OCI-LY7 (cell line): ENCODE measurements around the gene DEF6. TPM values are rescaled to one million over a fixed set of nuclear protein-coding genes. Genes with fewer than 3 reads are reported as not detected.
A peak's percentile ranks its signal among the peaks of the same experiment; 100 is the strongest.

Experiments used
- BruUV-seq: library from RNA; stranded (reverse); fragments of 400-500 nt; replicated peaks from 2 replicates; lab custom pipeline; 2021; lab: Mats Ljungman, UMichigan
- CTCF ChIA-PET: fragments of 300-600 bp; sonication (Branson Sonifier 250); formaldehyde crosslinking; loops from one replicate; lab custom pipeline; 2022; ENCODE audit warnings: antibody characterized with exemption; ENCODE audit not compliant: unreplicated experiment; lab: Charles Lee
- POLR2A ChIA-PET: fragments of 300-600 bp; sonication (Branson Sonifier 250); formaldehyde crosslinking; loops from one replicate; lab custom pipeline; 2022; ENCODE audit warnings: antibody characterized with exemption; lab: Charles Lee
- DNase-seq: peaks from one replicate; pipeline ENCODE4 v3.0.0-alpha.2; 2015; ENCODE audit warnings: low spot score
- H2AFZ ChIP-seq: fragments of 200-600 bp; sonication (generic), shearing (Covaris generic); 2 replicates; pipeline ENCODE4 v1.6.1; 2014; ENCODE audit warnings: mild to moderate bottlenecking, antibody characterized with exemption, low read length, moderate library complexity
- H3K27ac ChIP-seq: fragments of 200-600 bp; sonication (generic); 2 replicates; pipeline ENCODE4 v1.5.1; 2014; ENCODE audit warnings: mixed run types, low read depth, mild to moderate bottlenecking, moderate library complexity, low read length, inconsistent platforms; ENCODE audit not compliant: poor library complexity, severe bottlenecking
- H3K36me3 ChIP-seq: fragments of 200-600 bp; sonication (generic); 2 replicates; pipeline ENCODE4 v1.6.1; 2014; ENCODE audit warnings: mild to moderate bottlenecking, antibody characterized with exemption, low read length, moderate library complexity, mixed read lengths; ENCODE audit not compliant: insufficient read depth
- H3K4me1 ChIP-seq: fragments of 200-600 bp; sonication (generic); 2 replicates; pipeline ENCODE4 v1.5.1; 2014; ENCODE audit warnings: mild to moderate bottlenecking, low read length; ENCODE audit not compliant: insufficient read depth, poor library complexity, severe bottlenecking
- H3K4me2 ChIP-seq: fragments of 200-600 bp; sonication (generic); 2 replicates; pipeline ENCODE4 v1.6.1; 2014; ENCODE audit warnings: mild to moderate bottlenecking, low read length
- H3K4me3 ChIP-seq: fragments of 200-600 bp; sonication (generic); 2 replicates; pipeline ENCODE4 v1.5.1; 2014; ENCODE audit warnings: mild to moderate bottlenecking, low read depth, low read length; ENCODE audit not compliant: poor library complexity, severe bottlenecking
- H3K79me2 ChIP-seq: fragments of 200-600 bp; sonication (generic); 2 replicates; pipeline ENCODE4 v1.6.1; 2016; ENCODE audit warnings: low read depth, mild to moderate bottlenecking, low read length, moderate library complexity, mixed read lengths; ENCODE audit not compliant: insufficient read depth
- H3K9me2 ChIP-seq: fragments of 200-600 bp; sonication (generic); 2 replicates; pipeline ENCODE4 v1.6.1; 2016; ENCODE audit warnings: mild to moderate bottlenecking, low read length, mixed read lengths; ENCODE audit not compliant: insufficient read depth
- H3K9me3 ChIP-seq: fragments of 200-600 bp; sonication (generic); 2 replicates; pipeline ENCODE4 v1.6.1; 2014; ENCODE audit warnings: mild to moderate bottlenecking, mixed run types, low read length, mixed read lengths
- H4K20me1 ChIP-seq: fragments of 200-600 bp; sonication (generic); 2 replicates; pipeline ENCODE4 v1.6.1; 2014; ENCODE audit warnings: mild to moderate bottlenecking, antibody characterized with exemption, low read length, moderate library complexity, mixed read lengths; ENCODE audit not compliant: insufficient read depth
- EZH2phosphoT487 ChIP-seq: fragments of 200-600 bp; sonication (generic); IDR thresholded peaks from 2 replicates; pipeline ENCODE4 v1.6.1; 2018; ENCODE audit warnings: low read depth, borderline replicate concordance, mild to moderate bottlenecking, mixed run types, antibody characterized with exemption, low read length, moderate library complexity, mixed read lengths
- intact Hi-C: fragments of 100-400 bp; cut with micrococcal nuclease; formaldehyde crosslinking; loops from one replicate; pipeline ENCODE4 v1.10.0; 2022; ENCODE audit not compliant: unreplicated experiment
- total RNA-seq, 2 experiments: library from RNA; depleted of rRNA in 1 of 2; stranded (reverse); fragments of >200 nt in 1 of 2; shearing (Covaris generic) in 1 of 2; gene quantifications; 2 replicates each; pipeline ENCODE4 v1.2.3, GENCODE V29; 2014 to 2022
- TF ChIP-seq, protein P1 (sequence below): fragments of 200-600 bp; sonication (generic); conservative IDR thresholded peaks from 2 replicates; pipeline ENCODE4 v1.5.1; 2014; ENCODE audit warnings: mild to moderate bottlenecking, antibody characterized with exemption, low read length, moderate library complexity, mixed read lengths

DEF6 gene
- total RNA-seq, 2 experiments from 2014 or later = 53.8 to 56.8 TPM

DNA sequence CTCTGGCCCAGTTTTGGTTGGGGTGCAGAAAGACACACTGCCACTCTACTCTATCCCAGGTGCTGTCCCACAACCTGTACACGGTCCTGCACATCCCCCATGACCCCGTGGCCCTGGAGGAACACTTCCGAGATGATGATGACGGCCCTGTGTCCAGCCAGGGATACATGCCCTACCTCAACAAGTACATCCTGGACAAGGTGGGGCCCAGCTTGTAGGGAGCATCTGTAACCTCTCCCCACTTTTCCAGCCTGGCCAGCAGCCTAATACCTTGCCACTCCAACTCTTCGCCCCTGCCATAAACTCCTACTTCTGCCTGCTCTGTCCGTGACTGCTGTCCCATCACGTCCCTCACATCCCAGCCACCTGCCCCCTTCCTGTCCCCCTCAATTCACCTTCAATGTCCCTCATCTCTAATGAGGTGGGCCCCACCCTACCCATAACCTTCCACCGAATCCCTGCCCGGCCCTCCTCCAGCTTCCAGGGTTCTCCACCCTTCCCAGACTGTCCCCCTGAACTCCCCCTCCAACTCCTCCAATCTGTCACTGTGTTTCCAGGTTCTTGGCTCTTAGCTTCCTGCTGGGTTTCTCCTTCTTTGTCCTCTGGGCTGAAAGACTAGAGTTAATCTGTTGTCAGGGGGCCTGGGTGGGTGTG is 12.1 kb downstream of the DEF6 start:
- peaks cover 44% of the 10 kb centered on the region for H3K4me1 ChIP-seq
- no peaks in the 10 kb centered on the region for H3K9me2 ChIP-seq
- ChIA-PET CTCF (no interaction called here), POLR2A (no interaction called here)
- intact Hi-C loops = no loop called here
- no peak overlapping the region for H3K4me3 ChIP-seq
- H3K4me2 ChIP-seq = no peak overlapping the region
- H3K36me3 ChIP-seq = peaks cover 19% of the 10 kb centered on the region; the same call in 1 of the 2 replicates
- H3K79me2 ChIP-seq = no peaks in the 10 kb centered on the region
- H2AFZ ChIP-seq = no peak overlapping the region
- no peak for TF ChIP-seq EZH2phosphoT487
- TF ChIP-seq, protein P1, sequence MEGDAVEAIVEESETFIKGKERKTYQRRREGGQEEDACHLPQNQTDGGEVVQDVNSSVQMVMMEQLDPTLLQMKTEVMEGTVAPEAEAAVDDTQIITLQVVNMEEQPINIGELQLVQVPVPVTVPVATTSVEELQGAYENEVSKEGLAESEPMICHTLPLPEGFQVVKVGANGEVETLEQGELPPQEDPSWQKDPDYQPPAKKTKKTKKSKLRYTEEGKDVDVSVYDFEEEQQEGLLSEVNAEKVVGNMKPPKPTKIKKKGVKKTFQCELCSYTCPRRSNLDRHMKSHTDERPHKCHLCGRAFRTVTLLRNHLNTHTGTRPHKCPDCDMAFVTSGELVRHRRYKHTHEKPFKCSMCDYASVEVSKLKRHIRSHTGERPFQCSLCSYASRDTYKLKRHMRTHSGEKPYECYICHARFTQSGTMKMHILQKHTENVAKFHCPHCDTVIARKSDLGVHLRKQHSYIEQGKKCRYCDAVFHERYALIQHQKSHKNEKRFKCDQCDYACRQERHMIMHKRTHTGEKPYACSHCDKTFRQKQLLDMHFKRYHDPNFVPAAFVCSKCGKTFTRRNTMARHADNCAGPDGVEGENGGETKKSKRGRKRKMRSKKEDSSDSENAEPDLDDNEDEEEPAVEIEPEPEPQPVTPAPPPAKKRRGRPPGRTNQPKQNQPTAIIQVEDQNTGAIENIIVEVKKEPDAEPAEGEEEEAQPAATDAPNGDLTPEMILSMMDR = no peak
- no peaks in the 10 kb centered on the region for H4K20me1 ChIP-seq
- DNase-seq = no peak
- H3K27ac ChIP-seq = no peak overlapping the region
- no peaks in the 10 kb centered on the region for H3K9me3 ChIP-seq
- BruUV-seq = no TSS peak

DNA sequence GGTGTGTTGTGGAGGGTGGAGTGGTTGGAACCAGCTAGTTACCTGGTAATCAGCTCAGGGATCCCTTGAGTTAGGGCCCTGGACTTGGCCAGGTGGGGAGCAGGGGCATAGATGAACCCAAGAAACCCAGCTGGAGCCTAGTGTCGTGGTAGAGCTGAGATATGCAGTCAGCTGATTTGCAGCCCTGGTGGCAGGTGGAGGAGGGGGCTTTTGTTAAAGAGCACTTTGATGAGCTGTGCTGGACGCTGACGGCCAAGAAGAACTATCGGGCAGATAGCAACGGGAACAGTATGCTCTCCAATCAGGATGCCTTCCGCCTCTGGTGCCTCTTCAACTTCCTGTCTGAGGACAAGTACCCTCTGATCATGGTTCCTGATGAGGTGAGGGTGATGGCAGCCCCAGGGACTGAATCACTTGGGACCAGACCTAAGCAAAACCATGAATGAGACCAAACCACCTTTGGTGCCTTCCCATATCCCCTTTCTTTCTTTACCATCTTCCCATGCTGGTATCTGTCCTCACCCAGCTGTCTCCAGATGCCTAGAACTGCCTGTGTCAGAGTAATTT is 12.7 kb downstream of the DEF6 start:
- no peaks in the 10 kb centered on the region for H3K9me2 ChIP-seq
- DNase-seq = no peak
- no peak overlapping the region for H2AFZ ChIP-seq
- H3K27ac ChIP-seq = peak overlapping the region; percentile 78
- TF ChIP-seq, protein P1 = no peak
- no peak for TF ChIP-seq EZH2phosphoT487
- H3K4me2 ChIP-seq = peak overlapping the region; percentile 89
- intact Hi-C loops = no loop called here
- ChIA-PET CTCF (no interaction called here), POLR2A (interaction anchor here (1.3 kb wide), 1 partner anchor 13 kb away, joined by 3 read pairs; the partner anchor contains the start of gene DEF6)
- H4K20me1 ChIP-seq = no peaks in the 10 kb centered on the region
- BruUV-seq = no TSS peak
- H3K4me1 ChIP-seq = peaks cover 44% of the 10 kb centered on the region
- H3K4me3 ChIP-seq = no peak overlapping the region
- H3K79me2 ChIP-seq = no peaks in the 10 kb centered on the region
- H3K9me3 ChIP-seq = no peaks in the 10 kb centered on the region
- H3K36me3 ChIP-seq = peaks cover 24% of the 10 kb centered on the region
